ENCODE measurements around the gene TMED1.

TMED1 gene

GRCh38 chr19:10852941-10853340 lies 16.9 kb upstream of the TMED1 start:
- 100% methylated on average over 6 of the region's 7 CpGs for WGBS (ENCODE audit: insufficient coverage)
- Histone ChIP-seq H3K4me3 (ENCODE audit: control insufficient read depth in 1 of 7, extremely low read depth in 1 of 7, insufficient read depth in 4 of 7, low read depth in 2 of 7, low read length in 6 of 7) (no peak overlapping the region), H3K4me1 (ENCODE audit: control extremely low read depth in 1 of 4, control insufficient read depth in 4 of 4, insufficient read depth in 4 of 4, low read length in 3 of 4) (peaks cover 0 to 11% (median 10%) of the 10 kb centered on the region in 4 experiments), H3K27ac (ENCODE audit: insufficient read depth in 1 of 2, low read depth in 1 of 2, low read length in 2 of 2, poor library complexity in 1 of 2, severe bottlenecking in 2 of 2) (no peak overlapping the region), H3K27me3 (replicated peaks in 2 of 5; ENCODE audit: control insufficient read depth in 4 of 5, insufficient read depth in 5 of 5, low read length in 4 of 5) (no peaks in the 10 kb centered on the region), H3K9me3 (ENCODE audit: control extremely low read depth in 1 of 5, control insufficient read depth in 4 of 5, insufficient read depth in 2 of 5, low read depth in 1 of 5, low read length in 4 of 5) (no peaks in the 10 kb centered on the region), H3K36me3 (ENCODE audit: control insufficient read depth in 4 of 4, insufficient read depth in 4 of 4, low read length in 3 of 4) (peaks cover 4 to 20% (median 12%) of the 10 kb centered on the region in 4 experiments)
- DNase-seq: no peak
- POLR2A ChIA-PET: no interaction called here
- CTCF ChIA-PET: interaction anchor here (1.0 to 10.0 kb wide), 3 partner anchors 9 to 32 kb away, joined by 3 to 97 read pairs (median 7); no protein-coding TSS in a partner anchor

GRCh38 chr19:10852098-10852800 lies 16.2 kb upstream of the TMED1 start:
- H3K36me3 ChIP-seq (ENCODE audit: control insufficient read depth in 4 of 4, insufficient read depth in 4 of 4, low read length in 3 of 4): peaks cover 4 to 20% (median 12%) of the 10 kb centered on the region in 4 experiments
- POLR2A ChIA-PET: no interaction called here

GRCh38 chr19:10850631-10851030 lies 14.6 kb upstream of the TMED1 start:
- CTCF ChIA-PET: interaction anchor here (1.5 to 10.0 kb wide), 3 partner anchors 9 to 12 kb away, joined by 4 to 97 read pairs (median 5); no protein-coding TSS in a partner anchor
- Histone ChIP-seq H3K4me1 (ENCODE audit: control extremely low read depth in 1 of 4, control insufficient read depth in 4 of 4, insufficient read depth in 4 of 4, low read length in 3 of 4) (peaks cover 3 to 13% (median 11%) of the 10 kb centered on the region in 4 experiments), H3K27ac (ENCODE audit: insufficient read depth in 1 of 2, low read depth in 1 of 2, low read length in 2 of 2, poor library complexity in 1 of 2, severe bottlenecking in 2 of 2) (no peak overlapping the region), H3K36me3 (ENCODE audit: control insufficient read depth in 4 of 4, insufficient read depth in 4 of 4, low read length in 3 of 4) (peaks cover 4 to 16% (median 8%) of the 10 kb centered on the region in 4 experiments), H3K27me3 (replicated peaks in 2 of 5; ENCODE audit: control insufficient read depth in 4 of 5, insufficient read depth in 5 of 5, low read length in 4 of 5) (no peaks in the 10 kb centered on the region), H3K4me3 (ENCODE audit: control insufficient read depth in 1 of 7, extremely low read depth in 1 of 7, insufficient read depth in 4 of 7, low read depth in 2 of 7, low read length in 6 of 7) (no peak overlapping the region), H3K9me3 (ENCODE audit: control extremely low read depth in 1 of 5, control insufficient read depth in 4 of 5, insufficient read depth in 2 of 5, low read depth in 1 of 5, low read length in 4 of 5) (peaks cover 0 to 10% (median 4%) of the 10 kb centered on the region in 5 experiments)
- POLR2A ChIA-PET: no interaction called here
- WGBS (ENCODE audit: insufficient coverage): 97% methylated on average over 4 of the region's 5 CpGs
- no peak for DNase-seq

More at GRCh38 chr19:10852098-10852800, 16.2 kb upstream of the TMED1 start:
- Histone ChIP-seq H3K27ac (ENCODE audit: insufficient read depth in 1 of 2, low read depth in 1 of 2, low read length in 2 of 2, poor library complexity in 1 of 2, severe bottlenecking in 2 of 2) (no peak overlapping the region), H3K9me3 (ENCODE audit: control extremely low read depth in 1 of 5, control insufficient read depth in 4 of 5, insufficient read depth in 2 of 5, low read depth in 1 of 5, low read length in 4 of 5) (no peaks in the 10 kb centered on the region), H3K4me3 (ENCODE audit: control insufficient read depth in 1 of 7, extremely low read depth in 1 of 7, insufficient read depth in 4 of 7, low read depth in 2 of 7, low read length in 6 of 7) (no peak overlapping the region), H3K4me1 (ENCODE audit: control extremely low read depth in 1 of 4, control insufficient read depth in 4 of 4, insufficient read depth in 4 of 4, low read length in 3 of 4) (peaks cover 3 to 13% (median 11%) of the 10 kb centered on the region in 4 experiments), H3K27me3 (replicated peaks in 2 of 5; ENCODE audit: control insufficient read depth in 4 of 5, insufficient read depth in 5 of 5, low read length in 4 of 5) (no peaks in the 10 kb centered on the region)
- WGBS (ENCODE audit: insufficient coverage): 97% methylated on average over 3 of the region's 7 CpGs
- DNase-seq: no peak
- CTCF ChIA-PET: interaction anchor here (1.0 to 10.0 kb wide), 4 partner anchors 9 to 33 kb away, joined by 3 to 97 read pairs (median 6); no protein-coding TSS in a partner anchor

GRCh38 chr19:10848230-10848856 lies 12.3 kb upstream of the TMED1 start, which contains the start of gene C19orf38:
C19orf38 (plus strand) TSS chr19:10848415; CDS start chr19:10848509, 94 bp downstream.
- ChIA-PET CTCF (interaction anchor here (1.7 to 10.0 kb wide), 2 partner anchors 13 to 15 kb away, joined by 3 to 97 read pairs; partner anchors contain the start of gene TMED1), POLR2A (interaction anchor here (0.8 kb wide), 1 partner anchor 76 kb away, joined by 5 read pairs; no protein-coding TSS in a partner anchor)
- H3K27me3 ChIP-seq (replicated peaks in 2 of 5; ENCODE audit: control insufficient read depth in 4 of 5, insufficient read depth in 5 of 5, low read length in 4 of 5): no peaks in the 10 kb centered on the region
- H3K4me3 ChIP-seq (ENCODE audit: control insufficient read depth in 1 of 7, extremely low read depth in 1 of 7, insufficient read depth in 4 of 7, low read depth in 2 of 7, low read length in 6 of 7): peak within 1 kb of the TSS; percentile 22 to 80 (median 52)
- peaks cover 3 to 13% (median 6%) of the 10 kb centered on the region in 4 experiments for H3K36me3 ChIP-seq (ENCODE audit: control insufficient read depth in 4 of 4, insufficient read depth in 4 of 4, low read length in 3 of 4)
- 0% methylated on average over 9 of the region's 14 CpGs for WGBS (ENCODE audit: insufficient coverage)
- peaks cover 3 to 13% (median 11%) of the 10 kb centered on the region in 4 experiments for H3K4me1 ChIP-seq (ENCODE audit: control extremely low read depth in 1 of 4, control insufficient read depth in 4 of 4, insufficient read depth in 4 of 4, low read length in 3 of 4)
- peak within 1 kb of the TSS in 1 of 2 experiments; percentile 71 for H3K27ac ChIP-seq (ENCODE audit: insufficient read depth in 1 of 2, low read depth in 1 of 2, low read length in 2 of 2, poor library complexity in 1 of 2, severe bottlenecking in 2 of 2)
- H3K9me3 ChIP-seq (ENCODE audit: control extremely low read depth in 1 of 5, control insufficient read depth in 4 of 5, insufficient read depth in 2 of 5, low read depth in 1 of 5, low read length in 4 of 5): peaks cover 0 to 10% (median 4%) of the 10 kb centered on the region in 5 experiments
- peak; percentile 26 to 74 (median 71) for DNase-seq

- Histone ChIP-seq H3K4me3 (ENCODE audit: control insufficient read depth in 1 of 7, extremely low read depth in 1 of 7, insufficient read depth in 4 of 7, low read depth in 2 of 7, low read length in 6 of 7) (no peak overlapping the region), H3K36me3 (ENCODE audit: control insufficient read depth in 4 of 4, insufficient read depth in 4 of 4, low read length in 3 of 4) (peaks cover 0 to 7% (median 4%) of the 10 kb centered on the region in 4 experiments), H3K4me1 (ENCODE audit: control extremely low read depth in 1 of 4, control insufficient read depth in 4 of 4, insufficient read depth in 4 of 4, low read length in 3 of 4) (peaks cover 3 to 13% (median 11%) of the 10 kb centered on the region in 4 experiments), H3K27ac (ENCODE audit: insufficient read depth in 1 of 2, low read depth in 1 of 2, low read length in 2 of 2, poor library complexity in 1 of 2, severe bottlenecking in 2 of 2) (no peak overlapping the region), H3K9me3 (ENCODE audit: control extremely low read depth in 1 of 5, control insufficient read depth in 4 of 5, insufficient read depth in 2 of 5, low read depth in 1 of 5, low read length in 4 of 5) (peaks cover 0 to 10% (median 4%) of the 10 kb centered on the region in 5 experiments), H3K27me3 (replicated peaks in 2 of 5; ENCODE audit: control insufficient read depth in 4 of 5, insufficient read depth in 5 of 5, low read length in 4 of 5) (no peaks in the 10 kb centered on the region)
- POLR2A ChIA-PET: no interaction called here
- DNase-seq: peak in 2 of 3 donors; percentile 29 to 36
- WGBS (ENCODE audit: insufficient coverage): 100% methylated on average over 1 of the region's 2 CpGs
- CTCF ChIA-PET: interaction anchor here (0.6 to 2.0 kb wide), 9 partner anchors 8 to 335 kb away, joined by 3 to 9 read pairs (median 4); no protein-coding TSS in a partner anchor
Measured at GRCh38 chr19:10846500-10847202, 10.6 kb upstream of the TMED1 start.

GRCh38 chr19:10842788-10843187 lies 6.8 kb upstream of the TMED1 start:
- Histone ChIP-seq H3K4me1 (ENCODE audit: control extremely low read depth in 1 of 4, control insufficient read depth in 4 of 4, insufficient read depth in 4 of 4, low read length in 3 of 4) (peaks cover 0 to 3% (median 2%) of the 10 kb centered on the region in 4 experiments), H3K27me3 (replicated peaks in 2 of 5; ENCODE audit: control insufficient read depth in 4 of 5, insufficient read depth in 5 of 5, low read length in 4 of 5) (no peaks in the 10 kb centered on the region), H3K4me3 (ENCODE audit: control insufficient read depth in 1 of 7, extremely low read depth in 1 of 7, insufficient read depth in 4 of 7, low read depth in 2 of 7, low read length in 6 of 7) (no peak overlapping the region), H3K27ac (ENCODE audit: insufficient read depth in 1 of 2, low read depth in 1 of 2, low read length in 2 of 2, poor library complexity in 1 of 2, severe bottlenecking in 2 of 2) (no peak overlapping the region), H3K9me3 (ENCODE audit: control extremely low read depth in 1 of 5, control insufficient read depth in 4 of 5, insufficient read depth in 2 of 5, low read depth in 1 of 5, low read length in 4 of 5) (peaks cover 0 to 10% (median 4%) of the 10 kb centered on the region in 5 experiments), H3K36me3 (ENCODE audit: control insufficient read depth in 4 of 4, insufficient read depth in 4 of 4, low read length in 3 of 4) (no peaks in the 10 kb centered on the region)
- DNase-seq: no peak
- POLR2A ChIA-PET: interaction anchor here (0.7 kb wide), 1 partner anchor 24 kb away, joined by 4 read pairs; no protein-coding TSS in a partner anchor
- 96% methylated on average over 7 of the region's 7 CpGs for WGBS (ENCODE audit: insufficient coverage)
- CTCF ChIA-PET: interaction anchor here (1.2 to 1.8 kb wide), 4 partner anchors 10 to 21 kb away, joined by 4 to 9 read pairs (median 6); no protein-coding TSS in a partner anchor
